Epithelial cell of proximal tubule (primary cell): ENCODE measurements around the gene ZP2. TPM values are rescaled to one million over a fixed set of nuclear protein-coding genes. Genes with fewer than 3 reads are reported as not detected.

Experiments
- DNase-seq: peaks from one replicate; pipeline ENCODE4 v3.0.0-alpha.2; 2011; ENCODE audit warnings: low read depth
- H3K4me3 ChIP-seq: 2 replicates; pipeline ENCODE4 v1.5.1; 2011; ENCODE audit warnings: low read depth, mild to moderate bottlenecking, low read length
- CTCF ChIP-seq: conservative IDR thresholded peaks from 2 replicates; pipeline ENCODE4 v1.5.1; 2012; ENCODE audit warnings: low read depth, mild to moderate bottlenecking, low read length
- total RNA-seq: library from RNA; depleted of rRNA; stranded (reverse); fragments of >200 nt; gene quantifications from 2 replicates; pipeline ENCODE4 v1.2.3, GENCODE V29; 2015

ZP2 gene
- total RNA-seq, 1 donor from 2014 or later, result not detected

GRCh38 chr16:21190013-21190412, 21.4 kb downstream of the ZP2 start:
- H3K4me3 ChIP-seq, result no peak overlapping the region
- DNase-seq, result no peak
- no peak for TF ChIP-seq CTCF

GRCh38 chr16:21189311-21189710, 22.1 kb downstream of the ZP2 start:
- no peak for TF ChIP-seq CTCF
- no peak for DNase-seq
- H3K4me3 ChIP-seq, result no peak overlapping the region

- DNase-seq, result no peak
- TF ChIP-seq CTCF, result no peak
- H3K4me3 ChIP-seq, result no peak overlapping the region
Measured at GRCh38 chr16:21186326-21186691, 25.1 kb downstream of the ZP2 start.

GRCh38 chr16:21185659-21186325, 25.6 kb downstream of the ZP2 start:
- H3K4me3 ChIP-seq, result no peak overlapping the region
- DNase-seq, result no peak
- no peak for TF ChIP-seq CTCF

- H3K4me3 ChIP-seq, result no peak overlapping the region
- no peak for DNase-seq
- TF ChIP-seq CTCF, result no peak
Measured at GRCh38 chr16:21184834-21185233, 26.5 kb downstream of the ZP2 start.

GRCh38 chr16:21183995-21184394, 27.4 kb downstream of the ZP2 start:
- TF ChIP-seq CTCF, result no peak
- DNase-seq, result no peak
- no peak overlapping the region for H3K4me3 ChIP-seq

GRCh38 chr16:21179983-21180365, 31.4 kb downstream of the ZP2 start:
- no peak for TF ChIP-seq CTCF
- no peak overlapping the region for H3K4me3 ChIP-seq
- no peak for DNase-seq
